GM21526 (cell line): ENCODE measurements around the gene UXT.
"Not testable (repeated sequence)": the region's sequence is repeated elsewhere in the genome, so short reads cannot be mapped to it uniquely, and the experiment has no call there.

Source experiments
- ATAC-seq: cut with Tn5 transposase; IDR thresholded peaks from one replicate; pipeline ENCODE4 v1.9.1; 2021; ENCODE audit warnings: moderate library complexity; ENCODE audit not compliant: unreplicated experiment, low FRiP score

Gene UXT

DNA sequence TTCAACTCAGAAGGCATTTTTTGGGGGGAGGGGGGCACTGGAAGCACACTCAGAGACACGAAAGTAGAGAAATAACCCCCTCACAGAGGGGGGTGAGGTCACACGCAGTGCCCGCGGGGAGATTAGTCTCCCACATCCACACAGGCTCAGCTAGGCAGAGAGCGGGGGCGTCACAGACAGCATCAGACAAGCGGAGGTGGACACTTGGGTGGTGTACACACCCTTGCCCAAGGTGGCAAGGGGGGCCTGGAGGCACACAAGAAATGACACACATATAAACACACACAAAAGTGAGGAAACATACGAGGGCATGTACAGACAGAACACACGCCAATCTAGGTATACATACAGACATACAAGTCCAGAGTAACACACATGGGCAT lies 38.7 kb downstream of the UXT start:
- ATAC-seq = no peak

DNA sequence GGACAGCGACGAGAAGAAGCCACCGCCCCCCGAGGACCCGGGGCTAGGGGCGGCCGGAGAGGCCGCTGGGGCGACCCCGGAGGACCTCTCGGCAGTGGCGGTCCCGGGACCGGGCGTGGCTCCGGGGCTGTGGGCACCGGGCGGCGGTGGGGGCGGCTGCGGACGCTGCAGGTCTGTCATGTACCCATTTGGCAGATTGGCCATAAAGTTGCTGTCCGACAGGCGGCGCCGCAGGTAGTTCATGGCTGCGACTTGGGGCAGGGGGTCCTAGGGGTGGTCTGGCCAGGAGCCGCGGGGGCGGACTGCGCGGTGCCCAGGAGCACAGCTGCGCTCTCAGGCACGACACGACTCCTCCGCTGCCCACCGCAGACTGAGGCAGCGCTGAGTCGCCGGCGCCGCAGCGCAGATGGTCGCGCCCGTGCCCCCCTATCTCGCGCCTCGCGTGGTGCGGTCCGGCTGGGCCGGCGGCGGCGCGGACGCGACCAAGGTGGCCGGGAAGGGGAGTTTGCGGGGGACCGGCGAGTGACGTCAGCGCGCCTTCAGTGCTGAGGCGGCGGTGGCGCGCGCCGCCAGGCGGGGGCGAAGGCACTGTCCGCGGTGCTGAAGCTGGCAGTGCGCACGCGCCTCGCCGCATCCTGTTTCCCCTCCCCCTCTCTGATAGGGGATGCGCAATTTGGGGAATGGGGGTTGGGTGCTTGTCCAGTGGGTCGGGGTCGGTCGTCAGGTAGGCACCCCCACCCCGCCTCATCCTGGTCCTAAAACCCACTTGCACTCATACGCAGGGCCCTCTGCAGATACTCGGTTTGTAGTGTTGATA lies 39.3 kb downstream of the UXT start, which contains the start of gene SYN1:
Gene SYN1, minus strand, starts transcription at position 372 of the 817 bp plus-strand sequence. Its CDS starts 129 bp downstream, at position 243.
- ATAC-seq = peak; percentile 60

GRCh38 chrX:47618923-47619485 lies 40.0 kb downstream of the UXT start:
- ATAC-seq = no peak

GRCh38 chrX:47614618-47615017 lies 44.4 kb downstream of the UXT start:
- no peak for ATAC-seq

- ATAC-seq = no peak
Observed at GRCh38 chrX:47613082-47613481, 45.9 kb downstream of the UXT start.

- ATAC-seq = no peak
Observed at GRCh38 chrX:47612418-47612817, 46.6 kb downstream of the UXT start.

GRCh38 chrX:47611926-47612325 lies 47.1 kb downstream of the UXT start:
- ATAC-seq = no peak

DNA sequence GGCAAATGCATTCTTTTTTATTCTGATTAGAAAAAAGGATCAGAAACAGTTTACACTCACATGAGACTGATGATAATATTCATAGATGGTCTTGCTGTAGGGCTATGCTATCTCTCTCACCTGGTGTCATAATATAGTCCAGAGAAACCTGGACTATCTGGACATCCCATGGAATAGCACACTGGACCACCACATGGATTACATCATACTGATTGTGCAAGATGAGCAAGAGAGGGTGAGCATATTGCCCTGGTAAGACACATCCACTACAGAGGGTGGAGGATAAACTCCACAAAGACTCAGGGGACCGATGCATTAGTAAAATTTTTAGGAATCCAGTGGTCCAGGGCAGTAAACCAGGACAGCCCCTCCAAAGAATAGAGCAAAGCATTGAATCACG lies 47.5 kb downstream of the UXT start:
- no peak for ATAC-seq

GRCh38 chrX:47610511-47610910 lies 48.5 kb downstream of the UXT start:
- no peak for ATAC-seq

- no peak for ATAC-seq
Observed at GRCh38 chrX:47608130-47608810, 50.7 kb downstream of the UXT start.

DNA sequence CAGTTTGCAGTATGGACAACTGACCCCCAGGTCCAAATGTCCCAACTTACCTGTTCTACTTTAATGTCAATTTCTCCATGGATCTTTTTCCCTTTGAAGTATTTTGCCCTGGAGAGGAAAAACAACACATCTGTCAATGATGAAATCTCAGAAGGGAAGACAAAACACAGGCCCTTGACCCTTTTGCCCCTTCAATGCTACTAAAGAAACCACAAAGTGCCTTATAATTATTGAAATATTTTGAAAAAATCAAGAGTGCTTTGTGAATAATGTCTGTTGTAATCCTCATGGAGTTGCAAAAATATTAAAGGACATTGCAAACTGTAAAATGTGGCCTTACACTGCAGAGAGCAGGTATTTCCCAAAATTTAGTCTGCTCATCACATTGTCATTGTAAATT lies 51.9 kb downstream of the UXT start:
- no peak for ATAC-seq

- no peak for ATAC-seq
Observed at GRCh38 chrX:47605024-47605423, 54.0 kb downstream of the UXT start.

GRCh38 chrX:47603125-47603524 lies 55.9 kb downstream of the UXT start:
- ATAC-seq = not testable (repeated sequence)
